Measurements from ENCODE around the gene TMEM115. TPM values are rescaled to one million over a fixed set of nuclear protein-coding genes. Genes with fewer than 3 reads are reported as not detected.

TMEM115 gene
- total RNA-seq, 1 donor from 2014 or later: 42.5 TPM

GRCh38 chr3:50354850-50355249 lies 4.5 kb downstream of the TMEM115 start:
- H3K27me3 Mint-ChIP-seq (ENCODE audit: unreplicated experiment): peaks cover 2% of the 10 kb centered on the region
- peaks cover 20% of the 10 kb centered on the region for H3K4me1 Mint-ChIP-seq (ENCODE audit: low read depth, unreplicated experiment)
- H3K36me3 Mint-ChIP-seq (ENCODE audit: unreplicated experiment): no peaks in the 10 kb centered on the region
- TF ChIP-seq CTCF (IDR thresholded peaks at IDR 0.05; ENCODE audit: partially characterized antibody, unreplicated experiment): no peak
- DNase-seq: no peak
- no peak overlapping the region for H3K27ac Mint-ChIP-seq (ENCODE audit: unreplicated experiment)
- peaks cover 7% of the 10 kb centered on the region for H3K9me3 Mint-ChIP-seq (ENCODE audit: unreplicated experiment)
- no peak overlapping the region for H3K4me3 Mint-ChIP-seq (ENCODE audit: unreplicated experiment)

- Mint-ChIP-seq H3K4me1 (ENCODE audit: low read depth, unreplicated experiment) (peaks cover 20% of the 10 kb centered on the region), H3K27ac (ENCODE audit: unreplicated experiment) (no peak overlapping the region), H3K4me3 (ENCODE audit: unreplicated experiment) (no peak overlapping the region), H3K36me3 (ENCODE audit: unreplicated experiment) (no peaks in the 10 kb centered on the region), H3K9me3 (ENCODE audit: unreplicated experiment) (peaks cover 6% of the 10 kb centered on the region), H3K27me3 (ENCODE audit: unreplicated experiment) (peaks cover 2% of the 10 kb centered on the region)
- DNase-seq: no peak
- no peak for TF ChIP-seq CTCF (IDR thresholded peaks at IDR 0.05; ENCODE audit: partially characterized antibody, unreplicated experiment)
These were observed 5.0 kb downstream of the TMEM115 start for GRCh38 chr3:50354186-50354764.

GRCh38 chr3:50353245-50354004 lies 5.9 kb downstream of the TMEM115 start:
- Mint-ChIP-seq H3K36me3 (ENCODE audit: unreplicated experiment) (no peaks in the 10 kb centered on the region), H3K9me3 (ENCODE audit: unreplicated experiment) (peaks cover 6% of the 10 kb centered on the region), H3K4me1 (ENCODE audit: low read depth, unreplicated experiment) (peaks cover 20% of the 10 kb centered on the region), H3K27ac (ENCODE audit: unreplicated experiment) (peak overlapping the region; percentile 33), H3K4me3 (ENCODE audit: unreplicated experiment) (no peak overlapping the region), H3K27me3 (ENCODE audit: unreplicated experiment) (peaks cover 2% of the 10 kb centered on the region)
- no peak for TF ChIP-seq CTCF (IDR thresholded peaks at IDR 0.05; ENCODE audit: partially characterized antibody, unreplicated experiment)
- no peak for DNase-seq

DNA sequence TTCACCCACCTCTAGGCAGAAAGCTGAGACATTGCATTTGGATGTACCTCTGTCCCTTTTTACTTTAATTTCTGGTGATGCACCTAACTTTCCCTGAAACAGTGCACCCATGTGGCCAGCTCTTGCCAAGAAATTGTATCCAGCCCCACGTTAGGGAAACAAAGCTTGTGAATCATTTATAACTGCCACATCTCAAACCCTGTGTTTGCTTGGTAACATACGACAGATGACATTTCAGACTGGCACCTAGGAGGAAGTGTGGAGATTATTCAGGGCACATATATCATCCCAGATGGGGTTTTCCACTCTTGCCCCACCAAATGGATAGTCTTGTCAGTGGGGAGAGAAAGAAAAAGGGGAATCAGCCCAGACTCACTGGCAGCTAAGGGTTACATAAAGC lies 6.5 kb downstream of the TMEM115 start:
- H3K9me3 Mint-ChIP-seq (ENCODE audit: unreplicated experiment): peaks cover 2% of the 10 kb centered on the region
- H3K27me3 Mint-ChIP-seq (ENCODE audit: unreplicated experiment): peaks cover 2% of the 10 kb centered on the region
- no peak overlapping the region for H3K4me3 Mint-ChIP-seq (ENCODE audit: unreplicated experiment)
- no peaks in the 10 kb centered on the region for H3K36me3 Mint-ChIP-seq (ENCODE audit: unreplicated experiment)
- DNase-seq: no peak
- H3K27ac Mint-ChIP-seq (ENCODE audit: unreplicated experiment): no peak overlapping the region
- H3K4me1 Mint-ChIP-seq (ENCODE audit: low read depth, unreplicated experiment): peaks cover 15% of the 10 kb centered on the region
- no peak for TF ChIP-seq CTCF (IDR thresholded peaks at IDR 0.05; ENCODE audit: partially characterized antibody, unreplicated experiment)

GRCh38 chr3:50351323-50351697 lies 8.0 kb downstream of the TMEM115 start:
- peaks cover 4% of the 10 kb centered on the region for H3K27me3 Mint-ChIP-seq (ENCODE audit: unreplicated experiment)
- H3K4me3 Mint-ChIP-seq (ENCODE audit: unreplicated experiment): peak overlapping the region; percentile 87
- peaks cover 10% of the 10 kb centered on the region for H3K4me1 Mint-ChIP-seq (ENCODE audit: low read depth, unreplicated experiment)
- no peaks in the 10 kb centered on the region for H3K36me3 Mint-ChIP-seq (ENCODE audit: unreplicated experiment)
- H3K9me3 Mint-ChIP-seq (ENCODE audit: unreplicated experiment): peaks cover 4% of the 10 kb centered on the region
- DNase-seq: no peak
- no peak overlapping the region for H3K27ac Mint-ChIP-seq (ENCODE audit: unreplicated experiment)
- no peak for TF ChIP-seq CTCF (IDR thresholded peaks at IDR 0.05; ENCODE audit: partially characterized antibody, unreplicated experiment)
